Femur (tissue), 1 donor: Measurements from ENCODE around the gene CD86.

Experiments used
- DNase-seq: peaks from one replicate; pipeline ENCODE4 v3.0.0-alpha.2; 2017

The CD86 gene

GRCh38 chr3:122092460-122093165 lies 37.5 kb downstream of the CD86 start:
- no peak for DNase-seq

GRCh38 chr3:122094125-122094524 lies 39.0 kb downstream of the CD86 start:
- no peak for DNase-seq

- no peak for DNase-seq
Observed at GRCh38 chr3:122094693-122095092, 39.5 kb downstream of the CD86 start.

- no peak for DNase-seq
Observed at GRCh38 chr3:122097141-122097540, 42.0 kb downstream of the CD86 start.

- no peak for DNase-seq
Observed at GRCh38 chr3:122098611-122099010, 43.4 kb downstream of the CD86 start.

- no peak for DNase-seq
Observed at GRCh38 chr3:122099255-122099654, 44.1 kb downstream of the CD86 start.

- no peak for DNase-seq
Observed at GRCh38 chr3:122100083-122100482, 44.9 kb downstream of the CD86 start.

- DNase-seq, result no peak
Observed at GRCh38 chr3:122100591-122101463, 45.7 kb downstream of the CD86 start.

- no peak for DNase-seq
Observed at GRCh38 chr3:122101646-122102045, 46.5 kb downstream of the CD86 start.

- no peak for DNase-seq
Observed at GRCh38 chr3:122102191-122102935, 47.2 kb downstream of the CD86 start.

- no peak for DNase-seq
Observed at GRCh38 chr3:122103821-122104514, 48.8 kb downstream of the CD86 start.

GRCh38 chr3:122104515-122105194 lies 49.5 kb downstream of the CD86 start:
- DNase-seq, result no peak

- no peak for DNase-seq
Observed at GRCh38 chr3:122105626-122106025, 50.5 kb downstream of the CD86 start.

GRCh38 chr3:122107171-122107570 lies 52.0 kb downstream of the CD86 start:
- no peak for DNase-seq

- no peak for DNase-seq
Observed at GRCh38 chr3:122111974-122112373, 56.8 kb downstream of the CD86 start.

GRCh38 chr3:122112754-122113153 lies 57.6 kb downstream of the CD86 start:
- no peak for DNase-seq

GRCh38 chr3:122123850-122124249 lies 68.7 kb downstream of the CD86 start:
- no peak for DNase-seq

GRCh38 chr3:122132949-122133540 lies 77.9 kb downstream of the CD86 start:
- no peak for DNase-seq

GRCh38 chr3:122146466-122146865 lies 91.3 kb downstream of the CD86 start:
- no peak for DNase-seq

GRCh38 chr3:122148941-122149627 lies 93.9 kb downstream of the CD86 start:
- DNase-seq, result no peak

GRCh38 chr3:122151480-122151879 lies 96.3 kb downstream of the CD86 start:
- DNase-seq, result no peak
